ENCODE results near the gene SSTR4.

SSTR4 gene

DNA sequence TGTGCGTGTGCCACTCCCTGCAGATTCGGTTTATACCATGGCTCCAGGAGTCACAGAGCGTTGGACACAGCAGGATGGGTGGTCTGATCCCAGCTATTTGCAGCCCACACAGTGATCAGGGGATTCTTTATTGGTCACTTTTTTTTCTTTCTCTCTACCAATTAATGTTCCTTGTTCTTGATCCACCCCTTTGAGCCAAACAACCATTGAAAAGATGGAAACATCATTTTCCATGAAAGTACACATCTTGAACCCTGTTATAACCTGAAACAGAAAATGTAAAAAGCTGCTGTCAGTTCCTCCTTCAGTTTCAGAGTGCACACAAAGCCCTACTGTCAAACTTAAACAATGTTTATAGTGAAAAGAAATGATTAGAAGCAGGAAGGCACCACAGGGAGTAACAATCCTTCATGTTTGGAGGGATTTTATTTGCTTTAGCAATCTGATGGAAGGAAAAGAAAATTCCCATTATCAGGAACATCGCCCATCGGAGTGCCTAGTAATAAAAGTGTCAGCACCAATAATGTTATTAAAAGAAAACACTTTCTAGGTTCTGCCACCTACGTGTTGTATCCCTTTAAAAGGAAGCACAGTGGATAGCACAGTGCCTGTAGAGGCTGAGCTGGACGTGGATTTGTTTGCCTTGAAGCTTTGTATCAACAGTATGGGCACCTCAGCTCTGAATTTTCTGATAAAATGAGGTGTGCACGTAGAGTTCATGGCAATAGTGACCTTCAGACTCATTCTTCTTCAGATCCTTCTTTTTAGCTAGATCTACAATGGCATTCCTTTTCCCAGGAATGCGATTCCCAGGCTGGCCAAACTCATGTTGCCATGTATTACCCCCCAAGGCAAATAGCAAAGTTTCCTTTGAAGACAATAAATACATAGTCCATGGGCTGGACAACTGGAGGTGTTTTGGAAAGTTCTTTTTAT lies 30.4 kb downstream of the SSTR4 start:
- DNase-seq (ENCODE audit: low spot score): no peak

DNA sequence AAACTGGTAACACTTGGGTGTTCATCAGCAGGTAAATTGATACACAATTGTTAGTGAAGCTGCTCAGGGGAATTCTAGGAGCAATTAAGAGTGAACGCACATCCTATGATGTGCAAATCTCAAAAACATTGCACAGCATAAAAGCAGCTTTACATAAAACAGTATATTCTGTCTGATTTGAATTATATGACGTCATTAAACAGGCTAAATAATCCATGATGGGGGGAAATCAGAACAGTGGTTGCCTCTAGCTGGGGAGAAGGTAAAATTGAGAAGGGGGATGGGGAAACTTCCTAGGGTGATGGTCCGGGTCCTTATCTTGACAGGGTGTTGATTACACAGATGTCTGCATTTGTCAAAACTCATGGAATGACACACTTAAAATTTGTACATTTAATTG lies 31.7 kb downstream of the SSTR4 start:
- no peak for DNase-seq (ENCODE audit: low spot score)

DNA sequence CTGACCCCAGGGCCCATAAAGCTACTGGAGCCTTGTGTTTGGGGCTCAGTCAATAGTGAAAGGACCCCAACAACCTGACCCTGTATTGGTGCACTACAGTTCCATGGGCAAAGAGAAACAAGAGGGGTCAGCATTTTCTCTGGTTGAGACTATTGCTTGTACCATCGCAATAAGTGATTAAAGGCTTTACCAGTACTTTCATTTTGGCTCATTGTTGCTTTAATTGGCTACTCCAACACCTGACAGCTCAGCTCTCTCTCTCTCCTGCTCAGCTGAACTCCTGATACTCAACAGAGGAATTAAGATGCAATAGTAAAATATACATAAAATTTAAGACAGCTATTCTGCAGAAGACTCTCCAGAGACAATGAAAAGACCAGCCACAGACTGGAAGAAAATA lies 33.2 kb downstream of the SSTR4 start:
- DNase-seq (ENCODE audit: low spot score): no peak

DNA sequence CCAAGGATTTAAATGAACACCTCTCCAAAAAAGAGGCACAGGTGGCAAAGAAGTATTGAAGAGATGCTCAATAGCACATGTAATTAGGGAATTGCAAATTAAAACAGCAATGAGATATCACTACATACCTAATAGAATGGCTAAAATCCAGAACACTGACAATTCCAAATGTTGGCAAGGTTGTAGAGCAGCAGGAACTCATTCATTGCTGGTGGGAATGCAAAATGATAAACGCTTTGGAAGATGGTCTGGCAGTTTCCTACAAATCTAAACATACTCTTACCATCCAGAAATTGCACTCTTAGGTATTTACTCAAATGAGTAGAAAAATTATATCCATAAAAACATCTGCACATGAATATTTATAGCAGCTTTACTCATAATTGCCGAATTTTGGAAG lies 34.0 kb downstream of the SSTR4 start:
- DNase-seq (ENCODE audit: low spot score): no peak

DNA sequence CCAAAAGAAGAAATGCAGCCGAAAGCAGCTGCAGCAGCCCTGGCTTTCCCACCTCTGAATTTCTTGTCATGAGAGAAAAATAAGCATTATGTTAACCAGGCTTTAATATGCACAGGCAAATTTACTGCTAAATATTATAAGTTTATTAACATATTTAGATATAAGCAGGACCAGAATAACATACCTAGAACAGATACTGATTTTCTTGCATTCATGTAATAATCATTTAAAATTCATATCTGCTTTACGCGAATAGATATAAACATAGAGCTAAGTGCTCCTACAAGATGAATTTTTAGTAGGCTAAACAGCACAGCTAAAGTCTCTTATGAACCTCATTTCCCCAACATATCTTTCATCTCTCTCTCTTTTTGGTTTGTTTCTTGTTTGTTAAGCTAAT lies 36.3 kb downstream of the SSTR4 start:
- DNase-seq (ENCODE audit: low spot score): no peak

DNA sequence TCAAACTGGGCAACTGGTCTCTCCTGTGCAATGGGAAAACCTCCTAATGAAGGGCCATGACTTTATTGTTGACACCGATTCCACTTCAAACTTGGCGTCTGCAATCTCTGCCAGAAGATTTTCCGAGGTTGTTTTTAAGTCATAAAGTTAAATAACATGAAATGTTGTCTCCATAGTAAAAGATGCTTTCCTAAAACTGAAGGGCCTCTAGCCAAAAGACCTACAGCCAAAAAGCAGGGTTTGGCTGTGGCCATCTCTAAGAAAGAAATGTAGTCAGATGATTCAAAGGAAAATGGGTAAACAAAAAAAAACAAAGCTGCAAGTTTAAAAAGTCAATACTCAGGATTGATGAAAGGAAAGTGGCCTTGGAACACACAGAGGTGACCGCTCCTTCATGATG lies 36.9 kb downstream of the SSTR4 start:
- no peak for DNase-seq (ENCODE audit: low spot score)

DNA sequence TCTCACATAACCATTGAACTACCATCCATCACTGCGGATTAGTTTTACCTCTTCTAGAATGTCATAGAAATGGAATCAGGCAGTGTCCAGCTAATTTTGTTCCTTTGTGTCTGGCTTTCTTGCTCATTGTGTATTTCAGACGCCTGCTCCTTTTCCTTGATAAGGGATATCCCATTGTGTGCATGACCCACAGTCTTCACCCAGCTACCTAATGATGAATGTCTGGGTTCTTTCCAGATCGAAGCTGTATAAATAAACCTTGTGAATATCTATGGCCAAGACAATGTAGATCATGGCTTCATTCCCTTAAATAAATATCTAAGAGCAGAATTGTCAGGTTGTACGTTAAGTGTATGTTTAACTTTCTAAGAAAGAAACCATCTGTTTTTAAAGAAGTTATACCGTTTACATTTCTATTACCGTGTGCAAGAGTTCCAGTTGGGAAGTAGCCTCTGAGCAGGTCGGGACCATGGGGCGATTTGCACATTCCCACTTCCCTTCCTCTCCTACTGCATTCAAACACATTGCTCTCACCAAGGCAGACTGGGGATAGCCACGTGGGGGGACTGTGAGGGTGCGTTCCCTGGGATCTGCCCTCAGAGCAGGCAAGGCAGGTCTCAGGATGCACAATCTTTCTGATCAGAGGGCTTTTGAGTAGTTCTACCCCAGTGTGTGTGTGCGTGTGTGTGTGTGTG lies 37.9 kb downstream of the SSTR4 start:
- DNase-seq (ENCODE audit: low spot score): no peak

DNA sequence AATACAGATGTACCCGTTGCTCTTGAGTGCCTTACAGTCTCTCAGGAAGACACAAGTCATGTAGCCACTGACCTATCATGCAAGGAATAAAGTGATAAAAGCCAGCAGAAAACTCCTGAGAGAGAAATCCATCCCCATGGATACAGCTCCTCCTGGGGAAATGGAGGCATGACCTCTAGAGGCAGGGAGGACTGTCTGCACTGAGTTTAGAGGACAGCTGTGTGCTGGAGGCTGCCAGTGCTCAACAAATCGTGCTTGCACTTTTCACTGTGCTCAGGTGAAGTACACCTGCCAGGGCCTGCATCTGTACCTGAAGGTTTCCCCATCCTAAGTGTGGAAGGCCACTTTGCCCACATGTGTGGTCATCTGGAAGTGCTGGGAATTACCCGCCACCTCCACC lies 38.9 kb downstream of the SSTR4 start:
- DNase-seq (ENCODE audit: low spot score): no peak

DNA sequence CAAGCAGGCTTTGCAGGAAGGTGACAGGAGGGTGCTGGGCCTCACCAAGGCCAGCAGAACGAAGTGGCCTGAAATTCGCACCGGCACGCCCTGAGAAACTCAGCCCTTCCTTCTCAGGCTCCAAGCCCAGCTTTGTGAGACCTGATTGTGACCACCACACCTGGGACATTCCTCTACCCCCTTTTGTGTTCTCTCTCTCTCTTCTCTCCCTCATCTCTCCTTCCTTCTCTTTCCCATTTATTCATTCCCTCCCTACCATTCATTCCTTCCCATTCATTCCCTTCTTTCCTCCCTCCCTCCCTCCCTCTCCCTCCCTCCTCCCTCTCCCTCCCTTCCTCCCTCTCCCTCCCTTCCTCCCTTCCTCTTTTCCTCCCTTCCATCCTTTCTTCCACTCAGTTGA lies 42.2 kb downstream of the SSTR4 start:
- no peak for DNase-seq (ENCODE audit: low spot score)

DNA sequence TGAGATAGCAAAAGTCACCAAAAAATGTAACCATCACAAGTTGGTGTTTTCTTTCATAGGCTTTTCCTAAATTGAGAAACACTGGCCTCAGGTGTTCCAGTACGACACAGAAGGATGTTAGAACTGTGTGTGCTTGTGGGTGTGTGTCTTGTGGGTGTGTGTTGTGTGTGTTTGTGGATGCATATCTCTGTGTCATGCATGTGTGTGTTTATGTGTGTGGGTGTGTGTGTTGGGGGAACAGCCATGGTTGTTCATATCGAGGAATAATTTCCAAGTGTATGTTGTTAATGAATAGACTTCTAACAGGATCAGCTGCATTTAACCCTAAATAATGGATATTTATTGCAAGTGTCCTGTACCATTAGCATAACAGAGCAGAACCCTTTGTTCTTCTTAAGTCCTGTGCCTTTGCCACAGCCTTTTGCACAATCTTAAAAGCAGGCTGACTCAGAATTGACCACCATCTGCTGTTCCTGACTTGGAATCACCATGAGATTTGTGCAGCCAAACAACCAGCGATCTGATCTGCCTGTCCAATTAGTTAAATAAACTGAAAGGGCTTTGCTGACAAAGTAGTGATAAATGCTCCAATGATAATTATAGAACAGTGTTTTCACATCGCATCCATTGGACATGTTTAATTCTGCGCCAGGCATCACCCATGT lies 43.4 kb downstream of the SSTR4 start:
- DNase-seq (ENCODE audit: low spot score): no peak

DNA sequence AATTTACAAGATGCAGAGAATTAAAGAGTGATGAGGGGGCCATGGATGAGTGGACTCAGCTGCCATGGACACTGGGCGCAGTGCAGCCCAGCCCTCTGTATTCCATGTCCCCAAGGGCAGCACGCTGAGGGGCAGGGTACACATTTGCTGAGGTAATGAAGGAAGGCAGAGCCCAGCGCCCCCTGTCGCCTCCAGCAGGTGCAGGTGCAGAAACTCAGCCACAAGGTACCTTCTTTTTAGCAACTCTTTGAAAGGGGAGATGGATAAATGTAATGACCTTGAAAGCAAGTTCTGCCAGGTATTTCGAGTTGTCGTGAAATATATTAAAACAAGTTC lies 43.9 kb downstream of the SSTR4 start:
- DNase-seq (ENCODE audit: low spot score): no peak

DNA sequence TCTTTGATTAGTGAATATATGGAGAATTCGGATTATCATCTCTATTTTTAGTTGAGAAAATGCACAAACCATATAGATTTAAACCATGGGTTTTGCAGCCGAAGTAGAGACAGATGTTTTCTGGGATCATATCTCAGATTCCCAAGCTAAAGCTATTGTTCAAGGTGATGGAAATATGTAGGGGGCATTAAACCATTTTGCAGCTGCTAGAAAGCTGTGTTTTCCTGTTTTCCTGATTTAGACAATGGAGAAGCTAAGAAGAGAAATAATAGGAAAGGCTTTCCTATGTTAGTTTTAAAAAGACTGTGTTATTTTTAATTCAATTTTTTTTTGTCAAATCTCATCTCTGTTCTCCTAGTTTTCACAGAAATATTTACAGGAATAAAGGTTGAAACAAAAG lies 44.8 kb downstream of the SSTR4 start:
- DNase-seq (ENCODE audit: low spot score): no peak

DNA sequence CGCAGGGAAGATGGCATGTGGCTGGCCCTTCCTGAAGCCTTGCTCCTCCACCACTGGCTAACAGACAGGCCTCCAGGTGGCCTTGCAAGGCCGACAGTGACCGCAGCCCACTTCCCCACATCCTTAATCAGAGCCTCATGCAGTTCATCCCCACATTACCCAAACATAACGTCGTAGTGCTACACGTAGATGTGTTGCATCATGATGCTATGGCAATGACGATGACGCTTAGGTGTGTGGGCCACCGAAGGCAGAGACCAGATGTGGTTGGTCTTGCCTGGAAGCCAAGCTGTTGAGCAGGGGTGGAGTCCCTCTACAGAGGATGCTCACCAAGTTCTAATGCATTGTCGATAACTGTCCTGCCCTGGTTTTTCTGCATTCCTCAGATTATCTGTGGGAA lies 45.4 kb downstream of the SSTR4 start:
- DNase-seq (ENCODE audit: low spot score): no peak

DNA sequence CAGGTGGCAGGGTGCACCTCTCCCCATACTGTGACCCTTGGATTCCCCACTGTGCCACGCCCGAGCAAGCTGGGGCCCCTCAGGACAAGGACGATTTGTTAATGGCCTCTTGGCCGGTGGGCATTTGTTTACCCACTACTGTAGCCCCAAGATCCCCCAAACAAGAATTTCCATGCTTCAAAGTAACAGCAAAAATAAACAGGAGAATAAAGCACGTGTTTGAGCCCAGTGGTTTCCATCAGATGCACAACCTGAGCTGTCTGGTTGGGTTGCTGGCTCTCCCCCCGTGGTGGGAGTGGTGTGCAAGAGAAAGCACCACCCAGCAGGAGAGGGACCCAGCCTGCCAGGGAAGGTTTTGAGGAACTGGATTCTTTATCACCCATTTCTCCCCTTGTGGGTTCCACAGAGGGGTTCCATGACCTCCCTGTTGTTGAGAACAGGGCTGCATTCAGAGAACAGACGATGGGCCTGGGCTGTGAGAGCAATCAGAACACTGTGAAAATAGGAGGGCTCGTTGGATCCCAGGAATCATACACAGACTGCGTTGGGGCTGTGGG lies 46.2 kb downstream of the SSTR4 start:
- no peak for DNase-seq (ENCODE audit: low spot score)

DNA sequence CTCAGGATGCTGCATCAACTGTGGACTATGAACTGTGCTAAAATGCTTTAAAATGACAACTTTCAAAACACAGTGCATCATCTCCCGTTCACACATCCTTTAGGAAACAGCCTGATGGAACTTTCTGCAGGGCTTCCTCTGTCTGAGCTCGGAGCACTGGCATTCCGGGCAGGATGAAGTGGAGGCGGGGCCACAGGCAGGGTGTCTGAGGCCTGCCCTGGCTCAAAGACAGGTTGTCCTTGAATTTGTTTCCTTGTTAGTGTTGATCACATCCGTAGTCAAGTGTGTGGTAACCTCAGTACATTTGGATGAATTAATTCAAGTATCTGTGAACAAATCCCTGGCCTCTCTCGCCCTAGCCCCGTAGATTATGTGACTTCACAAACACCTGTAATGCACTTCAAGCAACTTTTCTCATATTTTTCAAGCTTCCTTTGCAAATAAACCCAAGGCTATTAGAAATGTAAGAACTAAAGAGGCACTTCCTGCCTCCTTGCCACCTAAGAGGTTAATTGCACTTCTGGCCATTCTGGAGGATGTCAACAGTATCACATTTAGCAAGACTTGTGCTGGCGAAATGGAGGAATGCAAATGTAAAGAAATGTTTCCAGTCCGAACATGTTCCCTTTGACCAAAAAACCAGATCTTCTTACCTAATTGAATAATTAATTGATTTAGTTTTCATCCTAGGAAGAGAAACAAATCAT lies 47.9 kb downstream of the SSTR4 start:
- no peak for DNase-seq (ENCODE audit: low spot score)

DNA sequence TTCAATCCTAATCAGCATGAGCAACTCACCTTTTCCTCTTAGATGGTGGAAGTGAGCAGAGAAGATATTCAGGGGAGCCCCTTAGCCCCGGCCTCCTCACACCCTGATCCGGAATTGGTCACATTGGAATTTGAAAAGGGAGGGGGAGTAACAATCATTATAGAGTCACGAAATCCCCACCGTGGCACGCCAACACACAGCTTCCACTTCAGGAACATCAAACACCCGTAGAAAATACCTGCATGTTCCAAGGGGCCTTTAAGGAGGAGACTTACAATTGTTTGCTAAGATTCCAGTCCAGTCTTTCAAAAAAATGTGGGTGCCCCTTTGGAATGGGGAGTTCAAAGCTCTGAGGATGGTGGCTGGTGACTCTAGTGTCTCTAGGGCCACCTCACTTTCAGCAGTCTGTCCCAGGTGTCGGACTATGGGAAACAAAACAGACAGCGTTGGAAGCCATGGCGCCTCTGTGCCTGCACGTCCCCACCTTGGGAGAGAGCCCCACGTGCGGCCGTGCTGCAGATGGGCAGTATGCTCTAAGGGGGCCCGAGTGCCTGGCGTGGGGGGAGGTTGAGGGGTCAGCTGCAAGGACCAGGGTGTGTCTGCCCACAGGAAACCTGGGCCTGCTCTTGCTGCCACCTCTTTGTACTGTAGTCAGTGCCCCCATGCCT lies 48.6 kb downstream of the SSTR4 start:
- no peak for DNase-seq (ENCODE audit: low spot score)

DNA sequence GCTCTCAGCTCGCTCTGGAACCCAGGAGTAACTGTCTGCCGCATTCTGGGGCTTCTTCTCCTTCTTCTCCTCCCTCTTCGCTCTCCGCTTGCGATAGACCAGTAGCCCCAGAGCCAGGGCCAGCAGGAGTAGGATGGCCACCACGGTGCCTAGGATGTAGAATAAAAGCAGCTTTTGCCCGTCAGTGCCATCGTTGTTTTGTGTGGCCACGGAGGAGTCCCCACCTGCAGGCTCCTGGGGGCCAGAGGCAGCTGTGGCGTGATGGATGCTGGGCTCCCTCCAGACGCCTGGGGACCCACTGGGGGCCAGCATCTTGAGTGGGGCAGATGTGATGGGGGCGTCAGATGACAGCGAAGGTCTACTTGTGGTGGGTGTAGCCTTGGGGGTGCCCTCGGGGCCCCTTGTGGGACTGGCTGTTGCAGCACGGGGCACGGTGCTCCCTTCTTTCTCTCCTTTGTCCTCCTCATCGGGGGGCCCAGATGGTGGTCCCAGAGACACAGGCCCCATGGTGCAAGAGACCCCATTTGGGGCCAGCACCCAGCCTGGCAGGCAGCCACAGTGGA lies 49.3 kb downstream of the SSTR4 start:
- DNase-seq (ENCODE audit: low spot score): no peak

DNA sequence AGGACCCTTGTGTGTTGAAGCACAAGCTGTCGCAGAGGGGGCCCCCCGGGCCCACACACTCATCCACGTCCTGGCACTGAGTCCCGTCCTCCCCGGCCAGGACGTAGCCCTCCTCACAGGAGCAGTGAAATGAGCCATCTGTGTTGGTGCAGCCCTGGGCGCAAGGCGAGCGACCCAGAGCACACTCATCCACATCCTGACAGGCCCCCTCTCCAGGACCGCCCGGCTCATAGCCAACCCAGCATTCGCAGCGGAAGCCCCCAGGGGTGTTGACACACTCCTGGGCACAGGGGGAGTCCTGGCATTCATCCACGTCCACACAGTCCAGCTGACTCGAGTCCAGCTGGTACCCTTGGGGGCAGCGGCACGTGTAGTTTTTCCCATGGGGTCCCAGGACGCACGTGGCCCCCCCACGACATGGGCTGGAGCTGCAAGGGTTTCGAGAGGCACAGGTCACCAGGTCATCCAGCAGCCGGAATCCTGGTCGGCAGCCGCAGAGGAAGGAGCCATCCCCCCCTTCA lies 49.8 kb downstream of the SSTR4 start:
- DNase-seq (ENCODE audit: low spot score): no peak

DNA sequence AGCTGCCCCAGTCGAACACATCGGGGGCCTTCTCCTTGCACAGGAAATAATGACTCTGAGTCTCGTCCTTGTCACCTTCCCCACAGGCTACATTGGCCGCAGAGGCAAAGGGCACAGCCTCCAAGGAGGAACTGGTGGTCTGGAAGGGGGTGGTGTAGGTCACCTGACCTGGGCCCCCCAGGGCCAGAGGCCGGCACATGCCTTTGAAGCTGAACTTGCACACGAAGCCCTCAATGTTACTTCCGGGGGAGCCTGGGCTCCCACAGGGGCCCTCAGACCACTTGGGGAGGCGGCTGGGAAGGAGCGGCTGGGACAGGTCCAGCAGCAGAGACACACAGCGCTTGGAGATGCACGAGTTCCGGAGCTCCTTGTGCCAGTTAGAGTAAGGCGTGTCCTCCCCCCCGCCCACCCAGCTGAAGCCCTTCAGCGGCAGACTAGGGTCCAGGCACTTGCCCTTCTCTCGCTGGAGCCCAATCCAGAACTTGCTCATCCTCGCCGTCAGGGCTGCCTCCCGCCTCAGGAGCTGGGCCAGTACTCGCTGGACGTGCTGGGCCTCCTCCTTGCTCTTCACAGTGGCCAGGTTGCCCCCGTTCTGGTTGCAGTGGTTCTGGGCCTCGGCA lies 50.4 kb downstream of the SSTR4 start:
- DNase-seq (ENCODE audit: low spot score): no peak

DNA sequence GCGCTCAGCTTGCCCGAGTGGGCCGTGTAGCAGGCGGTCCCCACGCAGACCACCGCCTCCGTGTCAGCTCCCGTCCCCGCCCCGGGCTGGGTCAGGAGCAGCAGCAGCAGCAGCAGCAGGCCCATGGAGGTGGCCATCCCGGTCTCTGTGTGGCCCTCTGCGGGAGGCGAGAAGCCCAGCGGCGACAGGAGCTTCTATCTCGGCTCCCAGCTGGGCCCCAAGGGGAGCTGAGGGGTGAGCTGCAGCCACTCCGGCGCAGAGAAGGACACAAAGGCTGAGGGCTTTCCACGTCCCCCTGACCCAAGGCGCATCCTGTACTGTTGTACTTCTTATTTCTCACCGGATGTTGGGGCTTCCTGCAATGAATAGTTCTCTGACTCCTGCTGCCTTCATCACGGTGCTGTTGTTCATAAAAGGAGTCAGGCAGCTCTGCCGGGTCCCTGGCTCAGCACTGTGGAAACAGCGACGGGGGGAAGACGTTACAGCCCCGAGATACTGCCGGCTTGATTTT lies 51.0 kb downstream of the SSTR4 start, which contains the start of gene CD93:
Gene CD93, minus strand, starts transcription at position 269 of the 511 bp plus-strand sequence. Its CDS starts 132 bp downstream, at position 137.
- DNase-seq (ENCODE audit: low spot score): no peak
